ENCODE data around the gene CARM1. TPM values are rescaled to one million over a fixed set of nuclear protein-coding genes. Genes with fewer than 3 reads are reported as not detected.

The CARM1 gene
- total RNA-seq, 2 donors from 2014 or later, result 15.3 to 19.8 TPM

DNA sequence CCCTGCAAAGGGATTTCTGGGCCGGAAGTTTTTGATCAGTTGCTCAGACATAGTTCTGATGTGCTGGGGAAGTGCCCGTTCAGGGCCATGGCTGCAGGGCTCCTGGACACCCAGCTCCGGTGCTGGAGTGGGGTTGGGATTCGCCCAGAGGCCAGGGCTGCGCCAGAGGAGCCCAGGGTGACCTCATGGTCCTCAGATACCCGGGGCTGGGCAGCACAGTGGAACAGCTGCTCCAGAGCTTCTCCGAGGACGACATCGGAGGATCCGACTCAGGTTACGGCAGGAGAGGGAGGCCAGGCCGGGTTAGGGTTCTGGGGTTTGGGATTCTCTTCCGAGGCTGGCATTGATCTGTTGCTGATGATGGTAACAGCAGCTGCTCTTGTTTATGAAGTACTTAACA lies 20.9 kb downstream of the CARM1 start:
- TF ChIP-seq, protein P1, sequence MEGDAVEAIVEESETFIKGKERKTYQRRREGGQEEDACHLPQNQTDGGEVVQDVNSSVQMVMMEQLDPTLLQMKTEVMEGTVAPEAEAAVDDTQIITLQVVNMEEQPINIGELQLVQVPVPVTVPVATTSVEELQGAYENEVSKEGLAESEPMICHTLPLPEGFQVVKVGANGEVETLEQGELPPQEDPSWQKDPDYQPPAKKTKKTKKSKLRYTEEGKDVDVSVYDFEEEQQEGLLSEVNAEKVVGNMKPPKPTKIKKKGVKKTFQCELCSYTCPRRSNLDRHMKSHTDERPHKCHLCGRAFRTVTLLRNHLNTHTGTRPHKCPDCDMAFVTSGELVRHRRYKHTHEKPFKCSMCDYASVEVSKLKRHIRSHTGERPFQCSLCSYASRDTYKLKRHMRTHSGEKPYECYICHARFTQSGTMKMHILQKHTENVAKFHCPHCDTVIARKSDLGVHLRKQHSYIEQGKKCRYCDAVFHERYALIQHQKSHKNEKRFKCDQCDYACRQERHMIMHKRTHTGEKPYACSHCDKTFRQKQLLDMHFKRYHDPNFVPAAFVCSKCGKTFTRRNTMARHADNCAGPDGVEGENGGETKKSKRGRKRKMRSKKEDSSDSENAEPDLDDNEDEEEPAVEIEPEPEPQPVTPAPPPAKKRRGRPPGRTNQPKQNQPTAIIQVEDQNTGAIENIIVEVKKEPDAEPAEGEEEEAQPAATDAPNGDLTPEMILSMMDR (IDR thresholded peaks at IDR 0.05), result no peak
- Histone ChIP-seq H3K4me3 (no peak overlapping the region), H3K4me1 (peaks cover 0 to 65% of the 10 kb centered on the region in 2 donors), H3K9me3 (no peaks in the 10 kb centered on the region), H3K27me3 (no peaks in the 10 kb centered on the region), H3K27ac (no peak overlapping the region), H3K36me3 (no peaks in the 10 kb centered on the region)
- DNase-seq (ENCODE audit: low spot score), result no peak

DNA sequence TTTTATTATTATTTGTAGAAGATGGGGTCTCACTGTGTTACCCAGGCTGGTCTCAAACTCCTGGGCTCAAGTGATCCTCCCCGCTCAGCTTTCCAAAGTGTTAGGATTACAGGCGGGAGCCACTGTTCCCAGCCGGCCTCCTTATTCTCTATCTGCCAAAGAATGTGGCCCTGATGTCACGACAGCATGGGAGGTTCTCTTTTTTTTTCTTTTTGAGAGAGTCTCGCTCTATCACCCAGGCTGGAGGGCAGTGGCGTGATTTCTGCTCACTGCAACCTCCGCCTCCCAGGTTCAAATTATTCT lies 23.5 kb downstream of the CARM1 start:
- DNase-seq (ENCODE audit: low spot score), result no peak
- peaks cover 0 to 61% of the 10 kb centered on the region in 2 donors for H3K4me1 ChIP-seq

DNA sequence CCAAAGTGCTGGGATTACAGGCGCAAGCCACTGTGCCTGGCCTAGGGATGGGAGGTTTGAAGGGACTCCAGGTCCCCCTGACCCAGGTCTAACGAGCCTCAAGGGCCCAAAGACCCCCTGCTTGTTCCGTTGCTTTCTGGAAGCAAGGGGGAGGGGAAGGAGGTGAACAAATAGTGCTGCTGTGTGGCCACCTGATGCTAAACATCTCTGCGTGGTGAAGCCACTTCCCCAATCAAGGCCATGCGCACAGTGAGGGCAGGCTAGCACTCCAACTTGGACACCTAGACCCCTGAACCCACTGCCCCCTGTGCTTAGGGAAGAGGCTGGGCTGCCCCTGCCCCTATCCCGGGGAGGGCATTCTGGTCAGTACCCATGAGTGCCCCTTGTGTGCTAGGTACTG lies 24.0 kb downstream of the CARM1 start:
- H3K9me3 ChIP-seq, result no peaks in the 10 kb centered on the region
- TF ChIP-seq, protein P1 (IDR thresholded peaks at IDR 0.05), result no peak
- no peak overlapping the region for H3K27ac ChIP-seq
- H3K27me3 ChIP-seq, result no peaks in the 10 kb centered on the region
- no peak for DNase-seq (ENCODE audit: low spot score)
- no peaks in the 10 kb centered on the region for H3K36me3 ChIP-seq
- H3K4me3 ChIP-seq, result no peak overlapping the region
- H3K4me1 ChIP-seq, result peaks cover 0 to 61% of the 10 kb centered on the region in 2 donors

More for the DNA sequence above, 23.5 kb downstream of the CARM1 start:
- TF ChIP-seq, protein P1 (IDR thresholded peaks at IDR 0.05), result no peak
- no peaks in the 10 kb centered on the region for H3K36me3 ChIP-seq
- no peaks in the 10 kb centered on the region for H3K27me3 ChIP-seq
- H3K4me3 ChIP-seq, result no peak overlapping the region
- no peaks in the 10 kb centered on the region for H3K9me3 ChIP-seq
- H3K27ac ChIP-seq, result no peak overlapping the region

DNA sequence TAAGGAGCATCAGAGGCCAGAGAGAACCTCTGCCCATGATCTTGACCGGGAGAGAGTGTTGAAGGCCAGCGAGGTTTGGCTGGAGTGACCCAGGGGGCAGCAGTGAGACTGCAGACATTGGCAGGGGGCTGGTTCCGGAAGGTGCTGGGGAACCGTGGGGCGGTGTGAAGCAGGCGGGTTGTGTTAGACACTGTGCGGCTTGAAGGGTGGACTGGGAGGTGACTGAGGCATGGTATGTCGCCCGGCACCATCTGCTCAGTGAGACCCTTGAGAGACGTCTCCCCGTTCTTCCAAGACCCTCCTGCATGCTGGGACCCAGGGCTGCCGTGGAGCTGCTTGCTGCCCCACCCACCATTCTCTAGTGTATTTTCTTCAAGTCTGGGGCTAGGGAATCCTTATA lies 24.6 kb downstream of the CARM1 start:
- Histone ChIP-seq H3K27me3 (no peaks in the 10 kb centered on the region), H3K4me3 (no peak overlapping the region), H3K4me1 (peaks cover 0 to 58% of the 10 kb centered on the region in 2 donors), H3K27ac (no peak overlapping the region), H3K36me3 (no peaks in the 10 kb centered on the region), H3K9me3 (no peaks in the 10 kb centered on the region)
- no peak for DNase-seq (ENCODE audit: low spot score)
- TF ChIP-seq, protein P1 (IDR thresholded peaks at IDR 0.05), result no peak

DNA sequence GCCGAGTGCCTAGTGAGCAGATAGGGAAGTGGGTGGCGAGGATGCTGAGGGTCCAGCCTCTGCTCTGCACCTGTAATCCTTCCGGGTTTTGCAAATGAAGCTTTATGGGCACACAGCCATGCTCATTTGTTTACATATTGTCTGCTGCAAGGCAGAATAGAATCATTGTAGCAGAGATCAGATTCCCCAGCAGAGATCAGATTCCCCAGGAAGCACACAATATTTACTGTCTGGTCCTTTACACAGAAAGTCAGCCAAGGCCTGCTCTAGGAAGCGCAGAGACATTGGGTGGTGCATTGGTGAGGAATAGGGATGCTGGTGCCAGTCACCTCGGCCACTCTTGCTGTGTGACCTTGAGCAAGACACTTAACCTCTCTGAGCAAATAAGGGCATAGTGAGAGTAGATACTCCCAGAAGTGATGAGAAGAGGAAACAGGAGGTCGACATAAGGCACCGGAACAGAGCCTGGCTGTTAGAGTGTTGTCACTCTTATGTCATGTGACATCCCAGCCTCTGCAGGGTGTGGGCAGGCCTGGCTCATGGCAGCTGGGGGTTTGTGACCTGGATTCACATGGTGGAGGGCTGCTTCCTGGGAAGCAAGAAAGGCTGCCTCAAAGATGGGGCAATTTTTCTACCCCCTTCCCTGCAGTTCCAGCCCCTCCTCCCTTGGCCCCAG lies 25.6 kb downstream of the CARM1 start:
- no peak overlapping the region for H3K27ac ChIP-seq
- no peaks in the 10 kb centered on the region for H3K9me3 ChIP-seq
- no peaks in the 10 kb centered on the region for H3K27me3 ChIP-seq
- H3K4me1 ChIP-seq, result peaks cover 0 to 47% of the 10 kb centered on the region in 2 donors
- TF ChIP-seq, protein P1 (IDR thresholded peaks at IDR 0.05), result no peak
- no peak for DNase-seq (ENCODE audit: low spot score)
- H3K4me3 ChIP-seq, result no peak overlapping the region
- no peaks in the 10 kb centered on the region for H3K36me3 ChIP-seq

DNA sequence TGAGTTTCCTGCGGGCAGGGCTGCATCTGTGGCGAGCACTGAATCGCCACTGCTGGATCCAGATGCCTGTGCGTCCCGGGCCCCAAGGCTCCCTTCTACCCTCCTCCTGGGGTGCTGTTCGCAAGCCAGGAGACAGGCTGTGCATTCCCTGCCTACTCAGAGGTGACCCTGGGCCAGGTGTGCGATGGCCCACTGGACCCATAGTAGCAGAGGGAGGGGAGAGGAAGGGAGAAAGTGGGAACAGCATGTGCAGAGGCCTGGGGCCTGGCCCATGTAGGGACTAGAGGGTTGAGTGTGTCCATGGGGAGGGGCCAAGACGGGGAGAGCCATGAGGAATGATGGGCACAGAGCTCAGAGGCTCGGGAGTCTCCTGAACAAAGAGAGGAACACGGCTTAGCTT lies 27.3 kb downstream of the CARM1 start:
- Histone ChIP-seq H3K4me1 (peaks cover 0 to 30% of the 10 kb centered on the region in 2 donors), H3K27ac (peak overlapping the region in 1 of 2 donors; percentile 1)
- no peak for DNase-seq (ENCODE audit: low spot score)

More for the DNA sequence above, 27.3 kb downstream of the CARM1 start:
- TF ChIP-seq, protein P1 (IDR thresholded peaks at IDR 0.05), result no peak
- Histone ChIP-seq H3K27me3 (no peaks in the 10 kb centered on the region), H3K9me3 (peaks cover 0 to 8% of the 10 kb centered on the region in 2 donors), H3K4me3 (no peak overlapping the region), H3K36me3 (no peaks in the 10 kb centered on the region)
